Epithelial cell of proximal tubule (primary cell): ENCODE results near the gene HSF2. TPM values are rescaled to one million over a fixed set of nuclear protein-coding genes. Genes with fewer than 3 reads are reported as not detected.

Source experiments
- DNase-seq: peaks from one replicate; pipeline ENCODE4 v3.0.0-alpha.2; 2011; ENCODE audit warnings: low read depth
- H3K4me3 ChIP-seq: 2 replicates; pipeline ENCODE4 v1.5.1; 2011; ENCODE audit warnings: low read depth, mild to moderate bottlenecking, low read length
- total RNA-seq: library from RNA; depleted of rRNA; stranded (reverse); fragments of >200 nt; gene quantifications from 2 replicates; pipeline ENCODE4 v1.2.3, GENCODE V29; 2015
- TF ChIP-seq, protein P1 (sequence below): conservative IDR thresholded peaks from 2 replicates; pipeline ENCODE4 v1.5.1; 2012; ENCODE audit warnings: low read depth, mild to moderate bottlenecking, low read length

Gene HSF2
- total RNA-seq, 1 donor from 2014 or later: 17.1 TPM

DNA sequence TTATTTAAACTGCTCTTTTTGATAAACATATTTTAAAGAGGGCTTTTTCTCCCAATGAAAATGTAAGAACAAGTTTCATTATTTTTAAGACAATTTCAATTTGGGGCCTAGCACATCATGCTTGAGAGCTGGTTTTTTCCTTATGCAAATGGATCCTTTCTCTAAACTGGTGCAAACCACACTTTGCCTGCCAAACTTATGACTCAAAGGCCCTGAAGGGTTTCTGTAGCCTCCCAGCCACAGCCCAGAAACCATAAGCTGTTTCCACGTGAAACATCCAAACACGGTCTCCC is 451 bp upstream of the HSF2 start:
- DNase-seq: no peak
- TF ChIP-seq, protein P1, sequence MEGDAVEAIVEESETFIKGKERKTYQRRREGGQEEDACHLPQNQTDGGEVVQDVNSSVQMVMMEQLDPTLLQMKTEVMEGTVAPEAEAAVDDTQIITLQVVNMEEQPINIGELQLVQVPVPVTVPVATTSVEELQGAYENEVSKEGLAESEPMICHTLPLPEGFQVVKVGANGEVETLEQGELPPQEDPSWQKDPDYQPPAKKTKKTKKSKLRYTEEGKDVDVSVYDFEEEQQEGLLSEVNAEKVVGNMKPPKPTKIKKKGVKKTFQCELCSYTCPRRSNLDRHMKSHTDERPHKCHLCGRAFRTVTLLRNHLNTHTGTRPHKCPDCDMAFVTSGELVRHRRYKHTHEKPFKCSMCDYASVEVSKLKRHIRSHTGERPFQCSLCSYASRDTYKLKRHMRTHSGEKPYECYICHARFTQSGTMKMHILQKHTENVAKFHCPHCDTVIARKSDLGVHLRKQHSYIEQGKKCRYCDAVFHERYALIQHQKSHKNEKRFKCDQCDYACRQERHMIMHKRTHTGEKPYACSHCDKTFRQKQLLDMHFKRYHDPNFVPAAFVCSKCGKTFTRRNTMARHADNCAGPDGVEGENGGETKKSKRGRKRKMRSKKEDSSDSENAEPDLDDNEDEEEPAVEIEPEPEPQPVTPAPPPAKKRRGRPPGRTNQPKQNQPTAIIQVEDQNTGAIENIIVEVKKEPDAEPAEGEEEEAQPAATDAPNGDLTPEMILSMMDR: no peak
- H3K4me3 ChIP-seq: peak overlapping the region; percentile 12

DNA sequence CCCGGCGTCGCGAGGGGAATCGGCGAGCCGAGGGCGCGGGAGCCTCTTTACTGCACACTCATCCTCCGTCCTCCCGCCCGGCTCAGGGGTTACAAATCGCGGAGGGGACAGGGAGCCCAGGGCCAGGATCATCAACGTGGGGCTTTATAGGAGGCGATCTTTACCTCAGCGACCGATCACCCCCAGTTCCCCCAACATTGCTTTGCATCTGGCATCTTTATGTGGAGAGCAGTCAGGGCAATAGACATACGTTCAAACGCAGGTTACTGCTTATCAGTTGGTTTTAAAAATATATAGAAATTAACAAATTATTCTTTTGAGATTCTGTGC is 634 bp downstream of the HSF2 start:
- TF ChIP-seq, protein P1: no peak
- peak overlapping the region; percentile 91 for H3K4me3 ChIP-seq
- DNase-seq: no peak

DNA sequence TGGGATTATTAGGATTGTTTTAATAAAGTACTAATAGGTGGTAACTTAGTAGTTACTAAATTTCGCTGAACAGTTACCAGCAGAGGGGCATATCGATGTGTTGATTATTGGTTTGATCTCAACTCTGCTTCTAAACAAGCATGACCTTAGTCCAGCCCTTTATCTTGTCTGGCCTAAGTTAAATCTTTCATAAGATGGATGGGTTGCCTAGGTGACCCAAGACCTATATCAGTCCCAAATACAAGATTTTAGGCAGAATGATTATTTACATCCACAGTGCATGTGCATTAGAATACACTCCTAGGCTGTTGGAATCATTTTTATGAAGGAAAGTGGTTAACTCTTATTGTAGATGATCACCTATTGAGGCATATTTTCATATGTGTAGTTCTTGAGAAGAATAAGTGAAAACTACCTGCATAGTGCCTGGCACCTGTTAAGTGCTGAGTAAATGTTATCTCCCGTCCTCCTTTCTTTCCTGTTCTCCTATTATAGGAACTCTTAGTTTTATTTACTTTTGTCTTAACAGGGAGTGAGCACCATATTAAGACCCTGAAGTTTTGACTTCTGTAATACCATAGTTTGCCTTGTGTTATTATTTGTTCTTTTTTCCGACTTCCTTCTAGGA is 1.1 kb downstream of the HSF2 start:
- TF ChIP-seq, protein P1: no peak
- H3K4me3 ChIP-seq: peak overlapping the region; percentile 91
- no peak for DNase-seq

DNA sequence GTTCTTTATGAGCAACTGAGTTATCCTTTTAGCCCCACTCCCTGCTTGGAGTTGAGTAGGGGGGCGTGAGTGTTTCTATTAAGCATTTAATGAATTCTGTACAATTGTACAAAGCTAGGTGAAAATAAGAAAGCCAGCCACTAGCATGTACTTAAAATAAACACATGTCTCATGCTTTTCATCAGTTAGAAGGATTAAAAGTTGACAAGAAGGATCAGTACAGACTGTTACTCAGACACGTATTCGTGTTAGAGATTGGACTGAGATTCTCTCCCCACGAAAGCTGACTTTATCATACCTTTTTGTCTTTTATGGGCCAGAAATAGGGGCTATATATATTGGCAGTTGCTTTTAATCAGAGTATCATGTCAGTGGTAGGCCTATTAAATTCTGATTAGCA is 1.7 kb downstream of the HSF2 start:
- TF ChIP-seq, protein P1: no peak
- no peak for DNase-seq
- peak overlapping the region; percentile 91 for H3K4me3 ChIP-seq

DNA sequence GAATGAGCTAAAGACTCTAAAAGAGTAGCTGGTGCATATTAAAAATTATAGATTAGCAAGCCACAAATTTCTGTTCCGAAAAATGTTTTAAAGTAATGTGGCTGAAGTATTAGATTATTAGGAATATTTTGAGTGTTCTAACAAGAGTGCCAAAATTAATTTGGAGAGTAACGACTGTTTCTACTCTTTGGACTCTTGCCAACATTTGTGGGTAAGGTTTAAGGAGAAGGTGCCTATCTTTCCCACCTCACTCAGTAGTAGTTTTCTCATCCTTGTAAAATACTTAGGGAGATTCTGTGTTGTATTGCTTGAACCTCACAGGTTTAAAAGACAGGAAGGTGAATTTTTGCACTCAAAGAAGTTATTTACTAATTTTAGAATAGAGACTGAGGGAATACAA is 5.0 kb downstream of the HSF2 start:
- DNase-seq: no peak
- no peak overlapping the region for H3K4me3 ChIP-seq
- TF ChIP-seq, protein P1: no peak

DNA sequence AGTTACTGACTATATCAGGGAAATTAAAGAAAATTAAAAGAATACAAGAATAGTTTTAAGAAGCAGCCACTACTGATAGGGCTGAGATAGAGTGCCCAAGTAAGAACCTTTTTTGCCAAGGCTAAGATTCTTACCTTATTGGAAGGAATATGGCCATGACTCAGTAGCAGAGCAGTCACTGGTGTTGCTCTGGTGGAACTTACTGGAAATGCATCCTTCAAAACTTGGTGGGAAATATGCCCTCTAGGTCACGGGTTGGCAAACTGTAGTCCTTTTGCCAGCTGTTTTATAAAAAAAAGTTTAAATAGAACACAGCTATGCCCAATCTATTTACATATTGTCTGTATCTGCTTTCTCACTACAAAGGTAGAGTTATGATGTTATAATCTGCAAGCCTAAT is 6.0 kb downstream of the HSF2 start:
- no peak for DNase-seq
- TF ChIP-seq, protein P1: peak; percentile 41
- H3K4me3 ChIP-seq: no peak overlapping the region

DNA sequence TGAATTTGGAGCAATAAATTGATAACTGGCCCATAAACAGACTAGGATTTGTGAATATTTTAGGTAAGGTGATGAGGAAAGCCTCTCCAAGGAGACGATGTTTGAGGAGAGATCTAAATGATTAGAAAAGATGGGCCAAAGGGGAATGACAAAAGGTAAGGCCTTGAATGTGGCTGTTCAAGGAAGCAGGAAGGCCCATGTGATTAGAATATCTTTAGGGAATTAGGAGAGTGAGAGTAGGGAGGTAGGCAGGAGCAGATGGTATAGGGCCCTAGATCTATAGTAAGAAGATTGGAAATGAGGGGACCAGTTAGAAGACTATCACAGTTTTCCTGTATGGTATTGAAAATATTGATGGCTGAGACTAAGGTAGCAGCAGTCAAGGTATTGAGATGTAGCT is 6.7 kb downstream of the HSF2 start:
- H3K4me3 ChIP-seq: no peak overlapping the region
- DNase-seq: no peak
- TF ChIP-seq, protein P1: no peak
